ENCODE measurements around the gene LMNB1. TPM values are rescaled to one million over a fixed set of nuclear protein-coding genes. Genes with fewer than 3 reads are reported as not detected.
"Not testable (repeated sequence)": the region's sequence is repeated elsewhere in the genome, so short reads cannot be mapped to it uniquely, and the experiment has no call there.

Gene LMNB1
- total RNA-seq, 1 donor from 2014 or later = 3.1 TPM

- no peak for DNase-seq (ENCODE audit: low read depth)
These were observed 41.8 kb downstream of the LMNB1 start for GRCh38 chr5:126818736-126819135.

- DNase-seq (ENCODE audit: low read depth) = no peak
These were observed 42.3 kb downstream of the LMNB1 start for GRCh38 chr5:126819253-126819652.

GRCh38 chr5:126826619-126827215, 49.8 kb downstream of the LMNB1 start:
- no peak for DNase-seq (ENCODE audit: low read depth)

GRCh38 chr5:126829098-126829497, 52.2 kb downstream of the LMNB1 start:
- DNase-seq (ENCODE audit: low read depth) = no peak

GRCh38 chr5:126830061-126830460, 53.1 kb downstream of the LMNB1 start:
- DNase-seq (ENCODE audit: low read depth) = no peak

GRCh38 chr5:126831156-126831555, 54.2 kb downstream of the LMNB1 start:
- DNase-seq (ENCODE audit: low read depth) = no peak

- no peak for DNase-seq (ENCODE audit: low read depth)
These were observed 59.8 kb downstream of the LMNB1 start for GRCh38 chr5:126836778-126837177.

GRCh38 chr5:126837242-126837641, 60.3 kb downstream of the LMNB1 start:
- no peak for DNase-seq (ENCODE audit: low read depth)

- peak; percentile 49 for DNase-seq (ENCODE audit: low read depth)
These were observed 61.1 kb downstream of the LMNB1 start for GRCh38 chr5:126837906-126838539.

- DNase-seq (ENCODE audit: low read depth) = not testable (repeated sequence)
These were observed 62.5 kb downstream of the LMNB1 start for GRCh38 chr5:126839407-126839806.

- not testable (repeated sequence) for DNase-seq (ENCODE audit: low read depth)
These were observed 66.4 kb downstream of the LMNB1 start for GRCh38 chr5:126843375-126843774.

- DNase-seq (ENCODE audit: low read depth) = not testable (repeated sequence)
These were observed 68.6 kb downstream of the LMNB1 start for GRCh38 chr5:126845470-126846070.

- DNase-seq (ENCODE audit: low read depth) = peak; percentile 40
These were observed 69.4 kb downstream of the LMNB1 start for GRCh38 chr5:126846344-126846743.

- DNase-seq (ENCODE audit: low read depth) = no peak
These were observed 70.0 kb downstream of the LMNB1 start for GRCh38 chr5:126846744-126847455.

GRCh38 chr5:126847456-126847820, 70.5 kb downstream of the LMNB1 start:
- no peak for DNase-seq (ENCODE audit: low read depth)

- DNase-seq (ENCODE audit: low read depth) = no peak
These were observed 70.9 kb downstream of the LMNB1 start for GRCh38 chr5:126847826-126848251.

GRCh38 chr5:126848253-126848652, 71.3 kb downstream of the LMNB1 start:
- no peak for DNase-seq (ENCODE audit: low read depth)

- DNase-seq (ENCODE audit: low read depth) = no peak
These were observed 72.3 kb downstream of the LMNB1 start for GRCh38 chr5:126849101-126849678.

GRCh38 chr5:126851501-126852011, 74.6 kb downstream of the LMNB1 start:
- DNase-seq (ENCODE audit: low read depth) = no peak

GRCh38 chr5:126852091-126852571, 75.2 kb downstream of the LMNB1 start:
- no peak for DNase-seq (ENCODE audit: low read depth)

- DNase-seq (ENCODE audit: low read depth) = no peak
These were observed 75.9 kb downstream of the LMNB1 start for GRCh38 chr5:126852841-126853271.
